Ishikawa (cell line): Measurements from ENCODE around the gene KCNAB1.

Source experiments
- CREB1 ChIP-seq: IDR thresholded peaks from 2 replicates; pipeline ENCODE4 v1.6.1; 2012; ENCODE audit warnings: low read depth
- EGR1 ChIP-seq: IDR thresholded peaks from 2 replicates; pipeline ENCODE4 v1.6.1; 2012
- FOXM1 ChIP-seq: IDR thresholded peaks from 2 replicates; pipeline ENCODE4 v1.6.1; 2012; ENCODE audit warnings: low read depth, borderline replicate concordance
- NFIC ChIP-seq: IDR thresholded peaks from 2 replicates; pipeline ENCODE4 v1.6.1; 2012
- RAD21 ChIP-seq: IDR thresholded peaks from 2 replicates; pipeline ENCODE4 v1.6.1; 2012; ENCODE audit warnings: low read depth
- YY1 ChIP-seq: IDR thresholded peaks from 2 replicates; pipeline ENCODE4 v1.6.1; 2012; ENCODE audit warnings: low read depth
- TF ChIP-seq, protein P1 (sequence below): IDR thresholded peaks from 2 replicates; pipeline ENCODE4 v1.6.1; 2012
- TF ChIP-seq, protein P2 (sequence below): IDR thresholded peaks from 2 replicates; pipeline ENCODE4 v1.6.1; 2012
- TF ChIP-seq, protein P3 (sequence below): IDR thresholded peaks from 2 replicates; pipeline ENCODE4 v1.6.1; 2012; ENCODE audit warnings: low read depth, mild to moderate bottlenecking

DNA sequence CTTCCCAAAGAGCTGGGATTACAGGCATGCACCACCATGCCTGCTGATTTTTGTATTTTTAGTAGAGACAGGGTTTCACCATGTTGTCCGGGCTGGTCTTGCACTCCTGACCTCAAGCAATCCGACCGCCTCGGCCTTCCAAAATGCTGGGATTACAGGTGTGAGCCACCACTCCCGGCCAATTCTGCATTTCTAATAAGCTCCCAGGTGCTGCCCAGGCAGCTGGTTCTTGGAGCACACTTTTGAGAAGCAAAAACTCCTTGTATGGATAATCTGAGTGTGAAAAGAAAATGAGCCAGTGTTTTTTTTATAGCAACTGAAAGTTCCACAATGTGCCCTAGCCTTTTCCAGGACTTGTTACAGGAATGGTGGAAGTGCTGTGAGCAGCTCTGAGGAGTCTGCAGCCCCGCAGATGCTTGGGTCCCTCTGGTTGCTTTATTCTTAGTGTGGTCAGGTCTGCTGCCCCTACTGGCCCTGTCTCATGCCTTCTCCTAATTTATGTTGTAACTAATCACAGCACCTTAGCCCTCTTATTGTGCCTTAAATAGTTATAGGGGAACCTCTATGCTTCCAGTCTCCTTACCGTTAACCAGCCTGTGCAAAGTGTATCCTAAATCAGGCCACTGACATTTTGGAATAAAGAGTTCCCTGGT, 13.5 kb upstream of the KCNAB1 start:
- TF ChIP-seq CREB1 (no peak), NFIC (no peak), RAD21 (no peak), FOXM1 (no peak), EGR1 (no peak), YY1 (no peak)
- TF ChIP-seq, protein P1, sequence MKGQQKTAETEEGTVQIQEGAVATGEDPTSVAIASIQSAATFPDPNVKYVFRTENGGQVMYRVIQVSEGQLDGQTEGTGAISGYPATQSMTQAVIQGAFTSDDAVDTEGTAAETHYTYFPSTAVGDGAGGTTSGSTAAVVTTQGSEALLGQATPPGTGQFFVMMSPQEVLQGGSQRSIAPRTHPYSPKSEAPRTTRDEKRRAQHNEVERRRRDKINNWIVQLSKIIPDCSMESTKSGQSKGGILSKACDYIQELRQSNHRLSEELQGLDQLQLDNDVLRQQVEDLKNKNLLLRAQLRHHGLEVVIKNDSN: no peak
- TF ChIP-seq, protein P2, sequence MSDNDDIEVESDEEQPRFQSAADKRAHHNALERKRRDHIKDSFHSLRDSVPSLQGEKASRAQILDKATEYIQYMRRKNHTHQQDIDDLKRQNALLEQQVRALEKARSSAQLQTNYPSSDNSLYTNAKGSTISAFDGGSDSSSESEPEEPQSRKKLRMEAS: no peak
- TF ChIP-seq, protein P3, sequence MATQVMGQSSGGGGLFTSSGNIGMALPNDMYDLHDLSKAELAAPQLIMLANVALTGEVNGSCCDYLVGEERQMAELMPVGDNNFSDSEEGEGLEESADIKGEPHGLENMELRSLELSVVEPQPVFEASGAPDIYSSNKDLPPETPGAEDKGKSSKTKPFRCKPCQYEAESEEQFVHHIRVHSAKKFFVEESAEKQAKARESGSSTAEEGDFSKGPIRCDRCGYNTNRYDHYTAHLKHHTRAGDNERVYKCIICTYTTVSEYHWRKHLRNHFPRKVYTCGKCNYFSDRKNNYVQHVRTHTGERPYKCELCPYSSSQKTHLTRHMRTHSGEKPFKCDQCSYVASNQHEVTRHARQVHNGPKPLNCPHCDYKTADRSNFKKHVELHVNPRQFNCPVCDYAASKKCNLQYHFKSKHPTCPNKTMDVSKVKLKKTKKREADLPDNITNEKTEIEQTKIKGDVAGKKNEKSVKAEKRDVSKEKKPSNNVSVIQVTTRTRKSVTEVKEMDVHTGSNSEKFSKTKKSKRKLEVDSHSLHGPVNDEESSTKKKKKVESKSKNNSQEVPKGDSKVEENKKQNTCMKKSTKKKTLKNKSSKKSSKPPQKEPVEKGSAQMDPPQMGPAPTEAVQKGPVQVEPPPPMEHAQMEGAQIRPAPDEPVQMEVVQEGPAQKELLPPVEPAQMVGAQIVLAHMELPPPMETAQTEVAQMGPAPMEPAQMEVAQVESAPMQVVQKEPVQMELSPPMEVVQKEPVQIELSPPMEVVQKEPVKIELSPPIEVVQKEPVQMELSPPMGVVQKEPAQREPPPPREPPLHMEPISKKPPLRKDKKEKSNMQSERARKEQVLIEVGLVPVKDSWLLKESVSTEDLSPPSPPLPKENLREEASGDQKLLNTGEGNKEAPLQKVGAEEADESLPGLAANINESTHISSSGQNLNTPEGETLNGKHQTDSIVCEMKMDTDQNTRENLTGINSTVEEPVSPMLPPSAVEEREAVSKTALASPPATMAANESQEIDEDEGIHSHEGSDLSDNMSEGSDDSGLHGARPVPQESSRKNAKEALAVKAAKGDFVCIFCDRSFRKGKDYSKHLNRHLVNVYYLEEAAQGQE: no peak
